ENCODE measurements around the gene CA5A. TPM values are rescaled to one million over a fixed set of nuclear protein-coding genes. Genes with fewer than 3 reads are reported as not detected.

CA5A gene
- total and polyA plus RNA-seq, 2 of the 13 experiments (the other 11 are each of a cell fraction or from before 2014, with no cell fraction given): 66.8 to 106 TPM

DNA sequence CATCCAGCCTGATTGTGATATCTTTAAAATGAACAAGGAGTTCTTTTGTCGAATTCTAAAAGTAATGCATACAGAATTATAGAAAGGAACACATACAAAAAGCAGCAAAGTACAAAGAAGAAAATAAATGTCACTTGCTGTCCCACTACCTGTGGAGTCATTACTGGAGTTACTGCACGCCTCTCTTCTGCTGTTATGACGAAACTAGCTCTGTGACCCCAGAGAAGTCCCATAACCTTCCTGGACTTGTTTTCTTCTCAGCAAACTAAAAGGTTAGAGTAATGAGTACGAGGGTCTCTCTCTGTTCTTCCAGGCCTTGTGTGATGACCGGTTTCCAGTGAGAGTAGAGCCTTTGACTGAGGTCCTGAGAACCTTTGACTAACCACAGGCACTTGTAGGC is 41.8 kb upstream of the CA5A start:
- no peak overlapping the region for H3K4me3 ChIP-seq (replicated peaks in 1 of 3; ENCODE audit: insufficient read depth in 1 of 3, low read depth in 2 of 3, low read length in 3 of 3)
- H3K27ac ChIP-seq (ENCODE audit: extremely low read length, insufficient read depth, low read length): no peak overlapping the region
- no peak for FAIRE-seq
- H3K4me1 ChIP-seq (ENCODE audit: insufficient read depth, low read length): peaks cover 17% of the 10 kb centered on the region
- H2AFZ ChIP-seq (ENCODE audit: low read length): no peak overlapping the region
- H3K9me3 ChIP-seq (ENCODE audit: low read length): no peaks in the 10 kb centered on the region
- H3K36me3 ChIP-seq (replicated peaks in 1 of 2; ENCODE audit: control insufficient read depth in 1 of 2, insufficient read depth in 2 of 2, low read length in 2 of 2): peaks cover 3 to 14% of the 10 kb centered on the region in 2 experiments; a peak in 4 of 5 replicates
- CTCF ChIA-PET (ENCODE audit: low intra/inter-chr PET ratio, low total read pairs): no interaction called here
- WGBS (ENCODE audit: low lambda C conversion rate): 76% methylated on average over 5 of the region's 5 CpGs
- intact Hi-C loops (cut with micrococcal nuclease; ENCODE audit: unreplicated experiment): no loop called here
- H3K79me2 ChIP-seq (ENCODE audit: insufficient read depth, low read length): peaks cover 12% of the 10 kb centered on the region
- no TSS peak for BruUV-seq (replicated peaks)
- H3K9ac ChIP-seq (ENCODE audit: insufficient read depth, low read depth, low read length): no peak overlapping the region
- no peak for TF ChIP-seq THAP7 (CRISPR knock-in tag; IDR thresholded peaks at IDR 0.05)
- TF ChIP-seq ZBTB25 (CRISPR knock-in tag; IDR thresholded peaks at IDR 0.05): no peak
- TF ChIP-seq MTA3 (CRISPR knock-in tag; IDR thresholded peaks at IDR 0.05): no peak
- TF ChIP-seq ZBTB4 (CRISPR knock-in tag; IDR thresholded peaks at IDR 0.05; ENCODE audit: borderline replicate concordance): no peak
- TF ChIP-seq KMT2B (CRISPR knock-in tag; IDR thresholded peaks at IDR 0.05): no peak
- no peak for TF ChIP-seq RBFOX2 (IDR thresholded peaks at IDR 0.05; ENCODE audit: low read depth, low read length)
- no peak for TF ChIP-seq TGIF2 (CRISPR knock-in tag; IDR thresholded peaks at IDR 0.05)
- no peak for TF ChIP-seq CBX5 (CRISPR knock-in tag; IDR thresholded peaks at IDR 0.05; ENCODE audit: borderline replicate concordance)
- no peak for TF ChIP-seq ZNF670 (CRISPR knock-in tag; IDR thresholded peaks at IDR 0.05; ENCODE audit: borderline replicate concordance)
- in situ Hi-C loops (cut with HindIII; ENCODE audit: extremely low pct_ligation_motif_present, low pct_unique_long_range_greater_than_20kb): no loop called here
- no peak for ATAC-seq
- POLR2A ChIA-PET: no interaction called here
- H4K20me1 ChIP-seq (ENCODE audit: insufficient read depth, low read length): no peaks in the 10 kb centered on the region
- H3K27me3 ChIP-seq (ENCODE audit: control insufficient read depth in 1 of 2, insufficient read depth in 2 of 2, low read length in 2 of 2): no peaks in the 10 kb centered on the region
- DNase-seq (ENCODE audit: low spot score): no peak
- H3K4me2 ChIP-seq (ENCODE audit: low read depth, low read length): no peak overlapping the region
